ENCODE measurements around the gene C7orf25.
"Not testable (repeated sequence)": the region's sequence is repeated elsewhere in the genome, so short reads cannot be mapped to it uniquely, and the experiment has no call there.

C7orf25 gene

DNA sequence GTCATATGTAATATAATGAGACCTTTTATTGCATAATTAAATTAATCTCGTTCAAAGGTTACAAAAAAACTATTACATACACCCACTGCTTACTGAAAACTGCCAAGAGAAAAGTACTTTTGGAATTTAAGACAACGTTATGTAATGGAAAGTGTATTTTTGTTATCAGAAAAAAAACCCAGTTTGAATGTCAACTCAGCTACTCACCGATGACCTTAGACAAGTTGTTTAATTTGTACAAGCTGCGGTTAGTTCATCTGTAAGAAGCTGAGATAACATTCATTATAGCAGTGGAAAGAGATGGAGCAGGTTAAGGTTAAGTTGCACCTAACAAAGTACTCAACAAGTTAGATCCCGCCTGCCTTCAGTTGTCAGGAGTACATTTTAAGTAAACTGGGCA, 19.0 kb upstream of the C7orf25 start:
- no peak for DNase-seq (ENCODE audit: low read depth in 1 of 2, low spot score in 1 of 2)

DNA sequence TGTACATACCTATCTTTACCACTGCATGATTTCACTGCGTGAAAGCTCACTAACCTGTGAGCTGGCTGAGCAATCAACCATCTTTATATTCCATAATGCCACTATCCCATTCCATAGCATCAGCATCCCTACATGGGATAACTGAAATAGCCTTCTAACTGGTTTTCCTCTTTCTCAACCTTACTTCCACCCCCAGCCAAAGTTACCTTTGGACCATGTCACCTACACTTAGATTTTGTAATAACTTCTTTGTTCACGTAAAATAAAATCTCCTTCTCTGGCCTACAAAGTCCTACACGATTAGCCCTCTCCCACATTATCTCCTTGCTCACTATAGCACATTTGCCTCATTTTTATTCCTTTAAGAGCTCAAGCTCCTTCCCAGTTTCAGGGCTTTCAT, 17.6 kb upstream of the C7orf25 start:
- no peak for DNase-seq (ENCODE audit: low read depth in 1 of 2, low spot score in 1 of 2)

DNA sequence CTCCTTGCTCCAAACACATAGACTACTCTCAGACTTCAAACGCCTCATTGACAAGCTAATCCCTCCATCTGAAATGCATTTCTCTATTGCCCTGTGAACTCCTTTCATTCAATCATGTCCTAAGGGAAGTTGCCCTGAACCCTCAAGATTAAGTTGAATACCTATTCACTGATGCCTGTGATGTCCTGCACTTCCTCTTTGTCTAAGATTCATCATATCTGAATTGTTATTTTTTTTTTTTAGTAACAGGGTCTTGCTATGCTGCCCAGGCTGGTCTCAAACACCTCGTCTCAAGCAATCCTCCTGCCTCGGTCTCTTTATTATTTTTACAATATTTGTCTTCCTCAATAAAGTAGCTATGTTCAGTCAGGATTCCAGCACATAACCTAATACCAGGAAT, 16.9 kb upstream of the C7orf25 start:
- no peak for DNase-seq (ENCODE audit: low read depth in 1 of 2, low spot score in 1 of 2)

DNA sequence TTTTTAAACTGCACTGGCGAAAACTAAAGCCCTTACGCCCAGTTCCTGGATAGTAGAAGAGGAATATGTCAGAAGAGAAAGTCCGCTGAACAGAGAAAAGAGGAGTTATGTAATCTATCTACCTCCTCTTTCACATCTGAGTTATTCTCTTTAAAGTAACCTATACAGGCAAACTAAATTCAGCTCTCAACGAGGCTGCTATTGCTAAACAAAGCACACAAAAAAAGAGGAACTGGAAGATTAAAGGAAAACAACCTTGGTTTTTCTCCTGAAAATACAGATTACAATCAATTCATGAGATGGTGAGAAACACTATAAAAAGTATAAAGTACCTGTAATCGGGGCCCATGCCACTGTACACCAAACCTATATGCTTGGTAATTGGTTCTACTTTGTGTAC, 14.3 kb upstream of the C7orf25 start:
- DNase-seq (ENCODE audit: low read depth in 1 of 2, low spot score in 1 of 2), result no peak

DNA sequence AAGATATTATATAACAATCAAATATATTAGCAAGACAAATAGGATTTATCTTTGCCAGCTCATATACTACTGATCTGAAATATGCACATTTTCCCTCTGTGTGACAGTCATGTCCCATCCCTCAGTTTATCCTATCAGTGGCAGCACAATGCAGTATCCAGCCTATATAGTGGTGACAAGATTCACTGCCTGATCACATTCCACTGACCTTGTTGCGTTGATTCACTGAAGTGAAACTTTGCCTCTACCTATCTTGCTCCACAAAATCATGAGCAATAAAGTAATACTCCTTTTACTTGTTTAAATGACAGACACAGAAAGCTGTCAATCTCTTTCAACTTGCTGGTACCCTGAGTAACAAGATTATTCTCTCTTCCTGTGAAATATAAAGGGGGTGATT, 13.8 kb upstream of the C7orf25 start:
- no peak for DNase-seq (ENCODE audit: low read depth in 1 of 2, low spot score in 1 of 2)

DNA sequence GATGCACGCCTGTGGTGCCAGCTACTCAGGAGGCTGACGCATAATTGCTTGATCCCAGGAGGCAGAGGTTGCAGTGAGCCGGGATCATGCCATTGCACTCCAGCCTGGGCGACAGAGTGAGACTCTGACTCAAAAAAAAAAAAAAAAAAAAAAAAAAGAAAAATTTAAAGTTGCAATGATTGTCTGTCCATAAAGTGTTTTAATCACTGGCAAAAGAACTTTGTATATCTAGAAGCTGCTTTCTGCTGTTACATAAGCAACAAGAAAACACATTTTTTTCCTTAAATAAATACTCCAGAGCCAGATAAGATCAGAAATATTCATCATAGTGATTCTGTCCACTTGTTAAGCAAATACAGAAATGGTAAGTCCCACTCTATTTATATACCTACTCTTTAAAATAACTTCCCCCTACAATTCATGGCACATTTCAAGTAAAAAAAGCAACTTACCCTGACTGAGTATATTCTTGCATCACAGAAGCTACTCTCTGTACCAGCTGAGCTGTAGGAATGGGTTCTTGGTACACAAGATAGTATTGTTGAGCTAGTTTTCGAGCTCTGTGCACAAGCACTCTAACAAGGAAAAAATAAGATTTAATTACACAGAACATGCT, 12.5 kb upstream of the C7orf25 start:
- no peak for DNase-seq (ENCODE audit: low read depth in 1 of 2, low spot score in 1 of 2)

DNA sequence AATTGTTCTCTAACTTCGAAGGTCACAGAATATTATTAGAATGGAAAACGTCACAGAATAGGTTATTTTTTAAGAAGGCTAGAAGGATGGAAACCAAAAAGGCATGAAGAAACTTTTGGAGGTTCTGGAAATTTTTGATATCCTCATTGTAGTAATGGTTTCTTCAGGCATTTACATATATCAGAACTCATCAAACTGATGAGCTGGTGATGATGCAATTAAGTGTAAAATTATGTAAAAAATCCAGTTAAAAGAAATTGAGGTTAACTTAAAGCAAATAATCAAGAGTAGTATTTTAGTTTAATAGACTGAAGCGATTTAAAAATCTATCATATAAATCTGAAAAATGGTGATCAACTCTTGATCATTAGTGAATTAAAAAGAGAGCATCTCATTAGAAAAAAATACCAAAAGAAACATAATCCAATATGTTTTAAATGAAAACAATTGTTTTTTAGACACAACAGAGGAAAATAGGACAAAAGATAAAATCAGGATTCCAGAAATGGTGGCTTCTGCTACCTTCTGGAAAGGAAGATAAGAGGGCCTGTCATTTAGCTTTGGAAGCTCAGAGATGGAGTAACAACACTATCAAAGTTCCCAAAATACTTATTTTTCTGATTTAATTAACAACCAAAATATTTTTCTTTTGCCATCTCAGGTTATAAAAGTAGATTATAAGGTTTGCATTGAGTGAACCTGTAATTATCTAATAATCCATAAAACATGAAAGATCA, 10.3 kb upstream of the C7orf25 start:
- no peak for DNase-seq (ENCODE audit: low read depth in 1 of 2, low spot score in 1 of 2)

DNA sequence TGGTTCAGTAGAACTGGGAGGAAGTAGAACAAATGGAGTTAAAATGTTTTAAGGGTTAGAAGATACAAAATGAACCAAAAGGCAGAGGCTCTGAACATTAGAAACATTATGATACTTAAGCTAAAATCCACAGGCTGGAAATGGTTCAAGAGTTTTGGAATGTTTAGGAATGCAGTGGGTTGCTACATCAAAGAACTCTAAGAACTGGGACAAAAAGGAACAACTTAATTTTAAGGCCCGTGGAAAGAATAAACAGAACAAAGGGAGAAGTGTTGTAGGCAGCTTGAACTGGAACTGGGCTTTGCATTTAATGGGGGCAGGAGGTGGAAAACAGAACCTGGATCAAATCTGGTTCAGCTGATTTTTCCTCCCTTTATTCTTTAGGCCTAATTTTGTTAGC, 3.5 kb upstream of the C7orf25 start:
- DNase-seq (ENCODE audit: low read depth in 1 of 2, low spot score in 1 of 2), result no peak

DNA sequence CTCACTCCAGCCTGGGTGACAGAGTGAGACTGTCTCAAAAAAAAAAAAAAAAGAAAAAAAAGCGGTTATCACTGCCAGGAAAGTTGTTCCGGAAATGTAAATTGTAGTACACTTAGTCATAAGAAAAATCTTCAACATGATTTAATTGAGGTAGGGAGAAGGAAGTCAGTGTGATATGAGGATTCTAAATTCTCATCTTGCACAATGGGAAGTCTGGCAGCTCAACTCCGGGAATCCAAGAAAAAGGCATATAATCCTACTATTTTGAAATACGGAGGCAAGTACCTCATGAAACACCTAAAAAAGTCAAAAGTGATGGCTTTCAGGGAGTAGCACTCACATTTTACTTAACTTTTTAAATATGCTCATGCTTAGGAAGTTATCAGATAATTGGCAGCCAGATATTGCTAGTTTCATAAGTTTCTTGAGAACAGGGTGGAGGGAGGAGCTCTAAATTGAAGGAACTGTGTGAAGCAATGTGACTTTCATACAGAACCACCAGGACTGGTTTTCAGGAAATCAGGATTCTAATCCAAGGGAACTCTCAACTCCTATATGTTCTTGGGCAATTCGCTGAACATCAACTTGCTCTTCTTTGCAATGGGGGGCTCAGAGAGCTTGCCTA, 2.7 kb upstream of the C7orf25 start:
- DNase-seq (ENCODE audit: low read depth in 1 of 2, low spot score in 1 of 2), result no peak

DNA sequence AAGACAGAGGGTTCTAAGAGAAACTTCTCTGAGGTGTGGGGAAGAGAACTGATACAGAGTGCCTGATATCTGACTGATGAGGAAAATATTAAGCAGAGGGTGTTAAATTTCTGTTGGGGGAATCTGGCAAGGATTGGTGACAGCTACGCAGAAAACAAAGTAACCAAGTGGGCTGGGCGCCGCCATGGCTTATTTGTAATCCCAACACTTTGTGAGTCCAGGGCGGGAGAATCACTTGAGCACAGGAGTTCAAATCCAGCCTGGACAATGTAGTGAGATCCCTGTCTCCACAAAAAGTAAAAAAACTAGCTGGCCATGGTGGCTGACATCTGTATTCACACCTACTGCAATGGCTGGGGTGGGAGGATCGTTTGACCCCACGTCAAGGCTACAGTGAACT, 2.1 kb upstream of the C7orf25 start:
- no peak for DNase-seq (ENCODE audit: low read depth in 1 of 2, low spot score in 1 of 2)

DNA sequence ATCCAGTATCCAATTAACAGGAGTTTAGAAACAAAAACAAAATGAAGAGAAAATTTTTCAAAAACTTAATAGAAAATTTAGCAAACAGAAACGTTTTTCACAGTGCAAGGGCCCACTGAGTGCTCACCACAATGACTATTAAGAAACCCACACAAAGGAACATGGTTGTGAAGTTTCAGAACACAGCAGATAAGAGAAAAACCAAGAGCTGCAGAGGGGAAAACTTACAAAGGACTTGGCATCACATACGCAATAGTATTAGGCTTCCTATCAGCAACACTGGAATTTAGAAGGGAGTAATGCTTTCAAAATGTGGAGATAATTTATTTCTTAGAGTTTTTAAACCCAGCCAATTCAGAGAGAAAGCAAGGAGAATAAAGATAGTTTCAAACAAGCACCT, 1.7 kb upstream of the C7orf25 start:
- DNase-seq (ENCODE audit: low read depth in 1 of 2, low spot score in 1 of 2), result no peak

DNA sequence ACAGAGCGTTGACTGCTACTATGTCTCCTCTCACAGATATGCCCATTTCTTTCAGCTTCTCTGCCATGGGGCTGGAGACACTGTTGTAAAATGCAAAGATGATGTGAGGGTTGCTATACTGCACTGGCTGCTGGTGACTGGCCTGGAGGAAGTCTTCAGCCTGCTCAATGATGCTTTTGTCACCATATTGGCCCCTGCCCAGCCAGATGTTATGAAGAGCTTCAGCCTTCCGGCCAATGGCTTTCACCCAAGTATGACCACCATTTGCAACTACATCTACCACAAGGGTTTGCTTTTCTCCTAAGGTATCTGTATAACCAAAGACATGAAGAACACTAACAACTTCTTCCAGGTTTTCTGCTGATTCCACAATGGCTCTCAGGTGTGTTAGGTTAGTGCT, 1.6 kb downstream of the C7orf25 start:
- DNase-seq (ENCODE audit: low read depth in 1 of 2, low spot score in 1 of 2), result no peak

DNA sequence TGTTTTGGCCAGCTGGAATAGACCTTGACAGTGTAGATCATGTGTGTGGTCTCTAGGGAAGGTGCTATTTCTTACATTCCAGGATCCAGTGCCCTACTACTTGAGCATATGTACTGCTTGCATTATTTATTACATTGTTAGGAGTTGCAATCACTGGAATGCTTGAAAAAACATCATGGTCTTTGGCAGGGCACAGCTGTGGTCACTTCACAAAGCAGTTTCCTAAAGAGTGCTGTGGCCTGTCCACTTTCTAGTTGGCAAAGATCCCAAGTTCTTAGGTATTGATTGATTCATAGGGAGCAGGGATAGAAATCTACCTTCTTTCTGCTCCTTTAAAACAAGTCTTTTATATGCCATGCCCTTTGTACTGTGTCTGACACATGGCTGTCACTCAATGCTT, 4.6 kb downstream of the C7orf25 start:
- DNase-seq (ENCODE audit: low read depth in 1 of 2, low spot score in 1 of 2), result no peak

DNA sequence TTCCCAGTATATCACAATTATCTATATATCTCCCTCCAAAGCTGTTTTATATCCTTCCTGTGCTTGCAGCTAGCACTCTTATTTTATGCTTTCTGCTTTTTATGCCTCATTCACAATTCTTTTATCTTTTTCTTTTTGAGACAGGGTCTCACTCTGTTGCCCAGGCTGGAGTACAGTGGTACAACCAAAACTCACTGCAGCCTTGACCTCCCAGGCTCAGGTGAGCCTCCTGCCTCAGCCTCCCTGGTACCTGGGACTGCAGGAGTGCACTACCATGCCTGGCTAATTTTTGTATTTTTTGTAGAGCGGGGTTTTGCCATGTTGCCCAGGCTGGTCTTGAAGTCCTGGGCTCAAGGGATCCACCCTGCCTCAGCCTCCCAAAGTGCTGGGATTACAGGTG, 5.7 kb downstream of the C7orf25 start:
- no peak for DNase-seq (ENCODE audit: low read depth in 1 of 2, low spot score in 1 of 2)

DNA sequence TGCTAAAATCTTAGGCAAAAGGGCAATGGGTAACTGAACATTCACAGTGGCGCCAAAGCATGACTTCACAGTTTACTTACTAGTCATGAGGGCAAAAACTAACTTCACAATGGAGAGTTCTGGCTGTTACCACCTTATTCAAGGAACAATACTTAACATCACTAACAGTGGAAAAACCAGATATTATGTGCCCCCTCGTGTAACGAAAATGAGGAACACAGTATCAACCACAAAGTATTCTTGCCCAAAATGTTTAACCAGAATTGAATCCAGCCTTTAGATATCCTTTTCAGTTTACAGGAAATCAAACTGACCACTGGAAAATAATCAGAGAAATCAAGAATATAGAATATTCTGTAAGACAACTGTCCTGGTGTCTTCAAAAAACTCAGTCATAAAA, 9.5 kb downstream of the C7orf25 start:
- no peak for DNase-seq (ENCODE audit: low read depth in 1 of 2, low spot score in 1 of 2)

DNA sequence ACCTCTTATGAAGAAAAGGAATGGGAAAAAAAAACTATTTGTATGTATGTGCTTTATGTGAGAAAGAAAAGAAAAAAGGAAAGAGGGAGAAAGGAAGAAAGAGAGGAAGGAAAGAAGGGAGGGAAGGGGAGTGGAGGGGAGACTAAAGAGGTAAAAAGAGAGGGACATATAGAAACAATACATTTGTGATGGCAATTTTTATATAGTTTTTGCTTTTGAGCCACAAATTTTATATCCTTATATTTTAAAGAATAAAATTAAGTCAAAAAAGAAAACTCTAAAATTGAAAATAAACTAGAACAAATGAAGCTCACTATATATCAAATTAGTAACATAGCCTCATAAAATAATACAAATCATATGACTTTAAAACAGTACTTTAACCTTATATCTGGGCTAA, 11.0 kb downstream of the C7orf25 start:
- DNase-seq (ENCODE audit: low read depth in 1 of 2, low spot score in 1 of 2), result no peak

DNA sequence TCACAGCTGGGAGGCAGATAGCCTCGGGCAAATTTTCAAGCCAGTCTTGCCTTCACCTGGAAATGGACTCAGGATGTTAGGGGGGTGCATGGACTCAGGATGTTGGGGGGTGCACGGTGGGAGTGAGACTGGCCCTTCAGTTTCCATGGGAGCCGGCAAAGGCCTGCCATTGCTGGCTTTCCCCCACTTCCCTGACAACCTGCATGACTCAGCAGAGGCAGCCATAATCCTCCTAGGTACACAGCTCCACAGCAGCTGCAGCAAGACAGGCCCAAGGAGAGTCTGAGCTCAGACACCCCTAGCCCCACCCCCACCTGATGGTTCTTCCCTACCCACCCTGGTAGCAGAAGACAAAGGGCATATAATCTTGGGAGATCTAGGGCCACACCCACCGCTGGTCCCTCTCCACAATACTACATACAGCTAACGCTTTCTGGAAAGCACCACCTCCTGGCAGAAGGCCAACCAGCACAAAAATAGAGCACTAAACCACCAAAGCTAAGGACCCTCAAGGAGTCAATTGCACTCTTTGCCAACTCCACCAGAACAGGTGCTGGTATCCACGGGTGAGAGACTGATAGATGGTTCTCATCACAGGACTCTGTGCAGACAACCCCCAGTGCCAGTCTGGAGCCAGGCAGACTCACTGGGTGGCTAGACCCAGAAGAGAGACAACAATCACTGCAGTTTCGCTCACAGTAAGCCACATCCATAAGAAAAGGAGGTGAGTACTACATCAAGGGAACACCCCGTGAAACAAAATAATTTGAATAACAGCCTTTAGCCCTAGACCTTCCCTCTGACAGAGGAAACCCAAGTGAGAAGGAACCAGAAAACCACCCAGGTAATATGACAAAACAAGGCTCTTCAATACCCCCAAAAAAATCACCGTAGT, 18.3 kb downstream of the C7orf25 start:
- no peak for DNase-seq (ENCODE audit: low read depth in 1 of 2, low spot score in 1 of 2)

DNA sequence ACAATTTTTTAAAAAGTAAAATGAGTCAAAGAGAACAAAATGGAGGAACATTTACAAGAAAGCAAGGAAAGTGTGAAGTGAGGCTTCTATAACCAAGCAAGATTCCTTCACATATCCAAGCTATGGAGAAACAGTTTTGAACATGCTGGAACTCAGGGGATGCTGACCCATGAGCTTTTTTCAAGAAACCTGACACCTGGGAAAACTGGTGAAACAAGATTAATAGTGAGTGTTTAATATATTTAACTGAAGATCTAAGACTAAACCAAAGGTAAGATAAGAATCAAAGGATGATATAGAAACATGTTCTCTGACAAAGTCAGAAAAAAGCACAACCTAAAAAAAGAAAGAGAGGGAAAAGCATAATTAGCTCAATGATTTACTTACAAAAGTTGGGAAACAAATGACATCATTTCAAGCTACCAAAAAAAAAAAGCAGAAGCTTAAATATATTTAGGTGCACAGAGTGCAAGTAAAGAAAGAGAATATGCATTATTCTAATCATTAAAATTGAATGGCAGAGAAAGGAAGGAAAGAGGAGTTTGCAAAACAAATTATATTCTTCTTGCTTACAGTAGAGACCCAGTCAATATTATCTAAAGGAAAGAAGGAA, 24.9 kb downstream of the C7orf25 start:
- no peak for DNase-seq (ENCODE audit: low read depth in 1 of 2, low spot score in 1 of 2)

DNA sequence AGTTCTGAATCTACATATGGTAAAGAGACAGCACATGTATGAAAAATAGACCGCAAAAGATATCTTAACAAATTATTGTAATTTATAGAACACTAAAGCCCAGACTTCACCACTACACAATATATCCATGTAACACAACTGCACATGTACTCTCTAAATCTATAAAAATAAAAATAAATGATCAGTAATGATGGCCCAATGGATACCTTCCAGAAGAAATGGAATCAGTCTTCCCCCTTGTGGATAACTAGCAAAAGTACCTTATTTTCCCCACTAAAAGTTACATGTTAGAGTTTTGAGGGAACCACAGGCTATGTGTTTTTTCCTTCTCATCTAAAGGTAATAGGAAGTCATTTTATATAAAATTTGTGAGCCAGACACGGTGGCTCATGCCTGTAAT, 25.7 kb downstream of the C7orf25 start:
- no peak for DNase-seq (ENCODE audit: low read depth in 1 of 2, low spot score in 1 of 2)

DNA sequence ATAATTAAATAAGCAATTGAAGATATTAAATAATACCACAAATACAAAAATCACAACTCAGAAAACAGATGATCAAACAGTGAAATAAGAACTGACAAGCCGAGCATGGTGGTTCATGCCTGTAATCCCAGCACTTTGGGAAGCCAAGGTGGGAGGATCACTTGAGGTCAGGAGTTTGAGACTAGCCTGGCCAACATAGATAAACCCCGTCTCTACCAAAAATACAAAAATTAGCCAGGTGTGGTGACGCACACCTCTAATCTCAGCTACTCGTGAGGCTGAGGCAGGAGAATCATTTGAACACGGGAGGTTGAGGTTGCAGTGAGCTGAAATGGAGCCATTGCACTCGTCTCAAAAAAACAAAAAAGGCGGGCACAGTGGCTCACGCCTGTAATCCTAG, 26.7 kb downstream of the C7orf25 start:
- not testable (repeated sequence) for DNase-seq (ENCODE audit: low read depth in 1 of 2, low spot score in 1 of 2)

DNA sequence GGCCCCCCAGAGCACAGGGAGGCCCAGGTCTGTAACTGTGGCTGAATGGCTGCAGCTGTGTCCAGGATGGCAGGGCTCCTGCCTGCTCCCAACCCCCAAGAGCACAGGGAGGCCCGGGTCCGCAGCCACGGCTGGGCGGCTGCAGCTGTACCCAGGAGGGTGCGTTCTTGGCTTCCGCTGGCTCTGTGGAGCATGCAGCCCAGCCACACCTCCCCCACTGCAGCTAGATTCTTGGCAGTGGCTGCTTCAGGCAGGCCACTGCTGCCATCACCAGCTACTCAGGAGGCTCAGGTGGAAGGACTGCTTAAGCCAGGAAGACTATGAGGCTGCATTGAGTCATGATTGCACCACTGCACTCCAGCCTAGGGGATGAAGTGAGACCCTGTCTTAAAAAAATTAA, 27.9 kb downstream of the C7orf25 start:
- DNase-seq (ENCODE audit: low read depth in 1 of 2, low spot score in 1 of 2), result no peak

All from stimulated activated CD4-positive, alpha-beta T cell treated with anti-CD3 and anti-CD28 coated beads, Interleukin-15, amount 100 ng/mL, for 1 hour (primary cell).